Pancreas (tissue), 10 donors: ENCODE measurements around the gene MEF2D. TPM values are rescaled to one million over a fixed set of nuclear protein-coding genes. Genes with fewer than 3 reads are reported as not detected.

Experiments
- ATAC-seq, 4 donors: fragments of 200-7000 bp; cut with Tn5 transposase; one replicate each; pipeline versions ENCODE4 v1.8.0 to v1.9.1; 2020; ENCODE audit warnings: mild to moderate bottlenecking in 4 of 4, moderate library complexity in 4 of 4
- DNase-seq, 6 donors: peaks; one replicate each; pipeline ENCODE4 v3.0.0-alpha.2; 2020
- FAIRE-seq: peaks from 2 replicates; lab custom pipeline; 2012; peaks lifted over from hg19 to GRCh38; lab: Jason Lieb, UNC
- H3K27ac ChIP-seq, 4 donors: fragments of 200-600 bp; sonication (generic); 1 replicate in 3 of 4; 2 replicates in 1 of 4; pipeline versions ENCODE4 v1.5.0 to v1.8.0; 2020
- H3K27me3 ChIP-seq, 4 donors: fragments of 200-600 bp; one replicate each; pipeline ENCODE4 v1.8.0; 2021
- H3K36me3 ChIP-seq, 3 donors: fragments of 200-600 bp; sonication (generic) in 1 of 3; one replicate each; pipeline versions ENCODE4 v1.5.0 to v1.8.0; 2020 to 2021
- H3K4me1 ChIP-seq, 3 donors: fragments of 200-600 bp; one replicate each; pipeline ENCODE4 v1.8.0; 2021
- H3K4me3 ChIP-seq, 4 donors: fragments of 200-600 bp; sonication (generic) in 2 of 4; one replicate each; pipeline versions ENCODE4 v1.5.0 to v1.8.0; 2020 to 2021
- H3K9me3 ChIP-seq, 4 donors: fragments of 200-600 bp; one replicate each; pipeline ENCODE4 v1.8.0; 2021
- CTCF ChIP-seq, 4 donors: fragments of 200-600 bp; sonication (generic) in 3 of 4; IDR thresholded peaks; one replicate each; pipeline versions ENCODE4 v1.5.0 to v1.8.0; 2021; ENCODE audit warnings: antibody characterized with exemption in 4 of 4
- WGBS, 2 donors: extraction: QIAGEN DNeasy Blood & Tissue Kit; methylation state at CpG; one replicate each; pipeline ENCODE4 v1.1.7; 2013; 5-methylcytosine and 5-hydroxymethylcytosine counted together
- intact Hi-C, 3 donors: fragments of 100-400 bp; cut with DNase I; formaldehyde crosslinking; loops; one replicate each; pipeline versions ENCODE4 v1.11.1 to v1.14.2; 2022
- polyA plus RNA-seq, 2 donors: library from polyadenylated mRNA; stranded (reverse); fragments of 200-250 nt; gene quantifications; one replicate each; pipeline ENCODE4 v1.2.3, GENCODE V29; 2013
- total RNA-seq, 6 donors: library from RNA; stranded (reverse); fragmentation: NEBNext Ultra II Directional in 4 of 6; extraction: Animal tissue kit (Norgen Biotek cat#: 25700) in 4 of 6; gene quantifications; one replicate each; pipeline versions ENCODE4 v1.2.1 to v1.2.4, GENCODE V29; 2021 to 2023
- donor health status: healthy with polysubstance abuse.
- donor health status: DM: no; HTN: no; CAD: no; lungs with moderate emphysema.
- donor health status: DM: no; HTN: no; CAD: no.
- donor health status: control.
- donor health status: control.
- donor health status: Bipolar disorder and iron deficiency.
- donor health status: DM: yes; HTN: yes; CAD: no.
- donor health status: DM: no; HTN: no; CAD: no.
- donor health status: DM: no; HTN: no; CAD: no.
- donor health status: DM: yes; HTN: yes; CAD: no.

Gene MEF2D
- total and polyA plus RNA-seq, 8 donors, result 15.7 to 31.8 (median 23.6) TPM

GRCh38 chr1:156480411-156481192, 20.0 kb downstream of the MEF2D start:
- no peak overlapping the region for H3K27ac ChIP-seq
- H3K27me3 ChIP-seq, result no peaks in the 10 kb centered on the region
- WGBS, 2 donors, result 58 to 64% methylated on average over 34 of the region's 34 CpGs
- H3K4me1 ChIP-seq, result peaks cover 6 to 27% (median 9%) of the 10 kb centered on the region in 3 donors
- H3K36me3 ChIP-seq, result peaks cover 2 to 61% (median 33%) of the 10 kb centered on the region in 3 donors
- peak; percentile 10 to 36 (median 29) for TF ChIP-seq CTCF (IDR thresholded peaks at IDR 0.05)
- intact Hi-C loops, result no loop called here
- ATAC-seq, result peak in 3 of 4 donors; percentile 42 to 64 (median 42)
- H3K9me3 ChIP-seq, result no peaks in the 10 kb centered on the region
- H3K4me3 ChIP-seq, result no peak overlapping the region
- DNase-seq, result peak in 2 of 6 donors; percentile 75 to 86
- FAIRE-seq, result no peak

DNA sequence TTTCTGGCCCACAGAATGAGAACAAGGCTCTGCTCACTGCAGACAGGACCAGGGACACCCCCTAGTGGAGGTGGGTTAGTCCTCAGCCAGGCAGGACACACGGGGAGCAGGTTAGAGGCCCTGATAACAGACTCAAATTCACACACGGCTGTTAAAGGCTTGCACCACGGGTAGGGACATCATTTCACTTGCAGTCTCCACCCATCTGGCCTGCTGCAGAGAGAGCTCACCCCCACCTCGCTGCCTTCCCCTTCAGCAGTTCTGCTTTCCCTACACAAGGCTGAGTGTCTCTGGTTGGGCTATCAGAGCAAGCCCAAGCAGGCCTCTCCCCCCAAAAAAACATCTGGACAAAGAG, 20.6 kb downstream of the MEF2D start:
- TF ChIP-seq CTCF (IDR thresholded peaks at IDR 0.05), result no peak
- WGBS, 2 donors, result 39 to 50% methylated on average over 4 of the region's 4 CpGs
- ATAC-seq (peak in 1 of 4 donors; percentile 10), DNase-seq (peak in 1 of 6 donors; percentile 11), FAIRE-seq (no peak)
- Histone ChIP-seq H3K9me3 (no peaks in the 10 kb centered on the region), H3K27ac (no peak overlapping the region), H3K36me3 (peaks cover 2 to 67% (median 34%) of the 10 kb centered on the region in 3 donors), H3K27me3 (no peaks in the 10 kb centered on the region), H3K4me3 (no peak overlapping the region), H3K4me1 (peaks cover 6 to 33% (median 9%) of the 10 kb centered on the region in 3 donors)
- intact Hi-C loops, result no loop called here

- ATAC-seq, result no peak
- TF ChIP-seq CTCF (IDR thresholded peaks at IDR 0.05), result no peak
- DNase-seq, result peak in 1 of 6 donors; percentile 68
- Histone ChIP-seq H3K4me3 (no peak overlapping the region), H3K36me3 (peaks cover 2 to 73% (median 39%) of the 10 kb centered on the region in 3 donors), H3K27ac (no peak overlapping the region), H3K9me3 (no peaks in the 10 kb centered on the region), H3K4me1 (peaks cover 6 to 35% (median 14%) of the 10 kb centered on the region in 3 donors), H3K27me3 (no peaks in the 10 kb centered on the region)
- no peak for FAIRE-seq
- 83 to 88% methylated on average over 15 of the region's 15 CpGs for WGBS, 2 donors
- intact Hi-C loops, result no loop called here
These were observed 21.2 kb downstream of the MEF2D start for GRCh38 chr1:156479093-156480015.

- WGBS, 2 donors, result 92% methylated on average over 8 of the region's 8 CpGs
- Histone ChIP-seq H3K27ac (peak overlapping the region in 1 of 4 donors; percentile 76), H3K4me3 (no peak overlapping the region), H3K36me3 (peaks cover 2 to 82% (median 46%) of the 10 kb centered on the region in 3 donors), H3K4me1 (peaks cover 6 to 45% (median 22%) of the 10 kb centered on the region in 3 donors), H3K9me3 (no peaks in the 10 kb centered on the region), H3K27me3 (no peaks in the 10 kb centered on the region)
- no peak for ATAC-seq
- no peak for DNase-seq
- no peak for TF ChIP-seq CTCF (IDR thresholded peaks at IDR 0.05)
- intact Hi-C loops, result no loop called here
- FAIRE-seq, result no peak
These were observed 22.3 kb downstream of the MEF2D start for GRCh38 chr1:156478250-156478627.
